Measurements from ENCODE around the gene THUMPD1. TPM values are rescaled to one million over a fixed set of nuclear protein-coding genes. Genes with fewer than 3 reads are reported as not detected.

Gene THUMPD1
- total RNA-seq, 1 experiment from 2014 or later: 36.0 TPM

- Histone ChIP-seq H3K4me1 (replicated peaks; ENCODE audit: insufficient read depth) (no peaks in the 10 kb centered on the region), H3F3A (ENCODE audit: insufficient read depth, low read depth) (no peaks in the 10 kb centered on the region), H3K4me2 (no peak overlapping the region), H3K27ac (no peak overlapping the region), H2AFZ (no peak overlapping the region), H3K79me2 (ENCODE audit: low read depth) (no peaks in the 10 kb centered on the region), H3K36me3 (ENCODE audit: low read depth) (no peaks in the 10 kb centered on the region), H3K9me2 (ENCODE audit: insufficient read depth) (no peaks in the 10 kb centered on the region), H3K4me3 (no peak overlapping the region), H3K27me3 (ENCODE audit: insufficient read depth, low read depth) (peaks cover 44% of the 10 kb centered on the region), H3K9me3 (ENCODE audit: insufficient read depth, low read depth) (peaks cover 8% of the 10 kb centered on the region; the same call in 1 of the 2 replicates), H4K20me1 (ENCODE audit: insufficient read depth) (no peaks in the 10 kb centered on the region)
- no peak for DNase-seq
- no peak for TF ChIP-seq CTCF (conservative IDR thresholded peaks at IDR 0.05)
- no peak for TF ChIP-seq EZH2 (IDR thresholded peaks at IDR 0.05; ENCODE audit: low read depth)
- BruUV-seq (replicated peaks): no TSS peak
- POLR2A ChIA-PET (ENCODE audit: unreplicated experiment): interaction anchor here (0.6 kb wide), 1 partner anchor 31 kb away, joined by 4 read pairs; no protein-coding TSS in a partner anchor
- intact Hi-C loops (cut with micrococcal nuclease; ENCODE audit: unreplicated experiment): no loop called here
- CTCF ChIA-PET: no interaction called here
Observed at GRCh38 chr16:20750558-20750957, 8.9 kb upstream of the THUMPD1 start.

DNA sequence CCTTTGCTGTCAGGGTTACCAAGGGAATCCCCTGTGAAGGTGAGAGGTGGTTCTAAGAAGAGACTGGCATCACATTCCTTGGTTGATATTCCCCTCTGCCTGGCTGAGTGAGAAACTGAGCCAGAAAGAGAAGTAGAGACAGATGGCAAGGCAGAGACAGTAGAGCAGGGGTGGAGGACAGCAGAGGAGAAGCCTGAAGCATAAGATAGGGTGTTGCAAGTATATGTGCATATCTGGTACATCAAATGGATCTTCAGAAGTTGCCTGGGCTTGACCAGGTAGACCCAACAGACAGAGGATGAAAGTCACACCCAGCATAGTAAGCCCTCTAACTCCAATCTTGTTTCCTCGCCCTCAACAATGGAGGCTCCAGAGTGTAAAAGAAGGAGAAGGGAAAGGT is 7.9 kb upstream of the THUMPD1 start:
- BruUV-seq (replicated peaks): no TSS peak
- Histone ChIP-seq H2AFZ (no peak overlapping the region), H3K9me3 (ENCODE audit: insufficient read depth, low read depth) (peaks cover 8% of the 10 kb centered on the region; the same call in 1 of the 2 replicates), H3K36me3 (ENCODE audit: low read depth) (no peaks in the 10 kb centered on the region), H3K4me2 (no peak overlapping the region), H3F3A (ENCODE audit: insufficient read depth, low read depth) (no peaks in the 10 kb centered on the region), H3K27ac (no peak overlapping the region), H3K4me1 (replicated peaks; ENCODE audit: insufficient read depth) (no peaks in the 10 kb centered on the region), H3K9me2 (ENCODE audit: insufficient read depth) (no peaks in the 10 kb centered on the region), H3K27me3 (ENCODE audit: insufficient read depth, low read depth) (peaks cover 36% of the 10 kb centered on the region), H3K4me3 (no peak overlapping the region), H3K79me2 (ENCODE audit: low read depth) (no peaks in the 10 kb centered on the region), H4K20me1 (ENCODE audit: insufficient read depth) (no peaks in the 10 kb centered on the region)
- TF ChIP-seq EZH2 (IDR thresholded peaks at IDR 0.05; ENCODE audit: low read depth) (no peak), CTCF (conservative IDR thresholded peaks at IDR 0.05) (no peak)
- intact Hi-C loops (cut with micrococcal nuclease; ENCODE audit: unreplicated experiment): no loop called here
- ChIA-PET CTCF (no interaction called here), POLR2A (ENCODE audit: unreplicated experiment) (no interaction called here)
- no peak for DNase-seq

- Histone ChIP-seq H3K9me3 (ENCODE audit: insufficient read depth, low read depth) (peaks cover 8% of the 10 kb centered on the region; the same call in 1 of the 2 replicates), H3K27ac (no peak overlapping the region), H3K27me3 (ENCODE audit: insufficient read depth, low read depth) (peaks cover 14% of the 10 kb centered on the region), H4K20me1 (ENCODE audit: insufficient read depth) (no peaks in the 10 kb centered on the region), H3K79me2 (ENCODE audit: low read depth) (no peaks in the 10 kb centered on the region), H3K4me2 (no peak overlapping the region), H3F3A (ENCODE audit: insufficient read depth, low read depth) (0 out of 2 replicates have a peak, but pooled peaks cover 7% of the 10 kb centered on the region), H3K4me3 (no peak overlapping the region), H3K4me1 (replicated peaks; ENCODE audit: insufficient read depth) (peaks cover 9% of the 10 kb centered on the region; the same call in 1 of the 2 replicates), H2AFZ (no peak overlapping the region), H3K9me2 (ENCODE audit: insufficient read depth) (no peaks in the 10 kb centered on the region), H3K36me3 (ENCODE audit: low read depth) (no peaks in the 10 kb centered on the region)
- POLR2A ChIA-PET (ENCODE audit: unreplicated experiment): no interaction called here
- TF ChIP-seq EZH2 (IDR thresholded peaks at IDR 0.05; ENCODE audit: low read depth): no peak
- TF ChIP-seq CTCF (conservative IDR thresholded peaks at IDR 0.05): no peak
- CTCF ChIA-PET: no interaction called here
- DNase-seq: no peak
- intact Hi-C loops (cut with micrococcal nuclease; ENCODE audit: unreplicated experiment): no loop called here
- no TSS peak for BruUV-seq (replicated peaks)
Observed at GRCh38 chr16:20747030-20747816, 5.6 kb upstream of the THUMPD1 start.

Measured in PC-9 (cell line).